WTC11 (cell line): ENCODE measurements around the gene COL16A1.

Experiments
- ESRRA ChIP-seq: sonication (generic); formaldehyde crosslinking; IDR thresholded peaks from 2 replicates; pipeline ENCODE4 v1.8.1; 2022; ENCODE audit warnings: mild to moderate bottlenecking, missing genetic modification reagents, borderline replicate concordance
- RELA ChIP-seq: sonication (generic); formaldehyde crosslinking; IDR thresholded peaks from 2 replicates; pipeline ENCODE4 v1.8.1; 2022; ENCODE audit warnings: missing genetic modification reagents, mild to moderate bottlenecking, borderline replicate concordance
- USF2 ChIP-seq: sonication (generic); formaldehyde crosslinking; IDR thresholded peaks from 2 replicates; pipeline ENCODE4 v1.8.1; 2023; ENCODE audit warnings: mild to moderate bottlenecking, missing genetic modification reagents, moderate library complexity
- ZNF138 ChIP-seq: sonication (generic); formaldehyde crosslinking; conservative IDR thresholded peaks from 2 replicates; pipeline ENCODE4 v1.8.1; 2022; ENCODE audit warnings: mild to moderate bottlenecking, moderate library complexity, missing genetic modification reagents
- ZNF219 ChIP-seq: sonication (generic); formaldehyde crosslinking; IDR thresholded peaks from 2 replicates; pipeline ENCODE4 v1.8.0; 2023; ENCODE audit warnings: missing genetic modification reagents, mild to moderate bottlenecking, borderline replicate concordance
- TF ChIP-seq, protein P1 (sequence below): fragments of 200-600 bp; IDR thresholded peaks from 2 replicates; pipeline ENCODE4 v1.8.0; 2022; ENCODE audit warnings: antibody characterized with exemption
- TF ChIP-seq, protein P2 (sequence below): sonication (generic); formaldehyde crosslinking; IDR thresholded peaks from 2 replicates; pipeline ENCODE4 v1.8.1; 2022; ENCODE audit warnings: mild to moderate bottlenecking, missing genetic modification reagents, moderate library complexity, borderline replicate concordance
- TF ChIP-seq, protein P3 (sequence below): sonication (generic); formaldehyde crosslinking; IDR thresholded peaks from 2 replicates; pipeline ENCODE4 v1.8.0; 2022; ENCODE audit warnings: mild to moderate bottlenecking, missing genetic modification reagents
- TF ChIP-seq, protein P4 (sequence below): sonication (generic); formaldehyde crosslinking; IDR thresholded peaks from 2 replicates; pipeline ENCODE4 v1.8.1; 2023; ENCODE audit warnings: mild to moderate bottlenecking, moderate library complexity, missing genetic modification reagents

DNA sequence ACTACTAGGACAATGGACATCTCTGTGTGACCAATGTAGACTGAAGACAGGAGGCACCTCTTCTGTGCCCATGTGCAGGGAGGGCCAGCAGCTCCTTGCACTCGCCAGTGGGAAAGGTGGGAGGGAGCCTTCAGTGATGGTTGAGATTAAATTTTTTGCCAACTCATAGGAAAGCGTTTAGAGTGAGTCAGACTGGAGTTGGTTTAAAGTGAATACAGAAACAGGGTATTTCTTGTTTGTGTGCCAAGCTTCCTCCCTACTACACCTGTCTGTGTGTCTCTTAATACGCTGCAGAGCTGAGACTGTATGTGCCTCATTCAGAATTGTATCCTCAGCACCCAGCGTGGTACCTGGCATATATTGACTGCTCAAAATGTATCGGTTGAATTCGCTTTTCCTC, 13.5 kb upstream of the COL16A1 start:
- TF ChIP-seq, protein P1, sequence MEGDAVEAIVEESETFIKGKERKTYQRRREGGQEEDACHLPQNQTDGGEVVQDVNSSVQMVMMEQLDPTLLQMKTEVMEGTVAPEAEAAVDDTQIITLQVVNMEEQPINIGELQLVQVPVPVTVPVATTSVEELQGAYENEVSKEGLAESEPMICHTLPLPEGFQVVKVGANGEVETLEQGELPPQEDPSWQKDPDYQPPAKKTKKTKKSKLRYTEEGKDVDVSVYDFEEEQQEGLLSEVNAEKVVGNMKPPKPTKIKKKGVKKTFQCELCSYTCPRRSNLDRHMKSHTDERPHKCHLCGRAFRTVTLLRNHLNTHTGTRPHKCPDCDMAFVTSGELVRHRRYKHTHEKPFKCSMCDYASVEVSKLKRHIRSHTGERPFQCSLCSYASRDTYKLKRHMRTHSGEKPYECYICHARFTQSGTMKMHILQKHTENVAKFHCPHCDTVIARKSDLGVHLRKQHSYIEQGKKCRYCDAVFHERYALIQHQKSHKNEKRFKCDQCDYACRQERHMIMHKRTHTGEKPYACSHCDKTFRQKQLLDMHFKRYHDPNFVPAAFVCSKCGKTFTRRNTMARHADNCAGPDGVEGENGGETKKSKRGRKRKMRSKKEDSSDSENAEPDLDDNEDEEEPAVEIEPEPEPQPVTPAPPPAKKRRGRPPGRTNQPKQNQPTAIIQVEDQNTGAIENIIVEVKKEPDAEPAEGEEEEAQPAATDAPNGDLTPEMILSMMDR: no peak
- TF ChIP-seq, protein P2, sequence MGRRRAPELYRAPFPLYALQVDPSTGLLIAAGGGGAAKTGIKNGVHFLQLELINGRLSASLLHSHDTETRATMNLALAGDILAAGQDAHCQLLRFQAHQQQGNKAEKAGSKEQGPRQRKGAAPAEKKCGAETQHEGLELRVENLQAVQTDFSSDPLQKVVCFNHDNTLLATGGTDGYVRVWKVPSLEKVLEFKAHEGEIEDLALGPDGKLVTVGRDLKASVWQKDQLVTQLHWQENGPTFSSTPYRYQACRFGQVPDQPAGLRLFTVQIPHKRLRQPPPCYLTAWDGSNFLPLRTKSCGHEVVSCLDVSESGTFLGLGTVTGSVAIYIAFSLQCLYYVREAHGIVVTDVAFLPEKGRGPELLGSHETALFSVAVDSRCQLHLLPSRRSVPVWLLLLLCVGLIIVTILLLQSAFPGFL: no peak
- TF ChIP-seq RELA (no peak), USF2 (CRISPR knock-in tag) (no peak), ZNF219 (CRISPR knock-in tag) (no peak), ESRRA (CRISPR knock-in tag) (no peak), ZNF138 (no peak)
- TF ChIP-seq, protein P3, sequence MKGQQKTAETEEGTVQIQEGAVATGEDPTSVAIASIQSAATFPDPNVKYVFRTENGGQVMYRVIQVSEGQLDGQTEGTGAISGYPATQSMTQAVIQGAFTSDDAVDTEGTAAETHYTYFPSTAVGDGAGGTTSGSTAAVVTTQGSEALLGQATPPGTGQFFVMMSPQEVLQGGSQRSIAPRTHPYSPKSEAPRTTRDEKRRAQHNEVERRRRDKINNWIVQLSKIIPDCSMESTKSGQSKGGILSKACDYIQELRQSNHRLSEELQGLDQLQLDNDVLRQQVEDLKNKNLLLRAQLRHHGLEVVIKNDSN: no peak
- TF ChIP-seq, protein P4, sequence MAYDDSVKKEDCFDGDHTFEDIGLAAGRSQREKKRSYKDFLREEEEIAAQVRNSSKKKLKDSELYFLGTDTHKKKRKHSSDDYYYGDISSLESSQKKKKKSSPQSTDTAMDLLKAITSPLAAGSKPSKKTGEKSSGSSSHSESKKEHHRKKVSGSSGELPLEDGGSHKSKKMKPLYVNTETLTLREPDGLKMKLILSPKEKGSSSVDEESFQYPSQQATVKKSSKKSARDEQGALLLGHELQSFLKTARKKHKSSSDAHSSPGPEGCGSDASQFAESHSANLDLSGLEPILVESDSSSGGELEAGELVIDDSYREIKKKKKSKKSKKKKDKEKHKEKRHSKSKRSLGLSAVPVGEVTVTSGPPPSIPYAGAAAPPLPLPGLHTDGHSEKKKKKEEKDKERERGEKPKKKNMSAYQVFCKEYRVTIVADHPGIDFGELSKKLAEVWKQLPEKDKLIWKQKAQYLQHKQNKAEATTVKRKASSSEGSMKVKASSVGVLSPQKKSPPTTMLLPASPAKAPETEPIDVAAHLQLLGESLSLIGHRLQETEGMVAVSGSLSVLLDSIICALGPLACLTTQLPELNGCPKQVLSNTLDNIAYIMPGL (CRISPR knock-in tag): no peak
